ENCODE measurements around the gene C15orf62.
A peak's percentile ranks its signal among the peaks of the same experiment; 100 is the strongest.

The C15orf62 gene

DNA sequence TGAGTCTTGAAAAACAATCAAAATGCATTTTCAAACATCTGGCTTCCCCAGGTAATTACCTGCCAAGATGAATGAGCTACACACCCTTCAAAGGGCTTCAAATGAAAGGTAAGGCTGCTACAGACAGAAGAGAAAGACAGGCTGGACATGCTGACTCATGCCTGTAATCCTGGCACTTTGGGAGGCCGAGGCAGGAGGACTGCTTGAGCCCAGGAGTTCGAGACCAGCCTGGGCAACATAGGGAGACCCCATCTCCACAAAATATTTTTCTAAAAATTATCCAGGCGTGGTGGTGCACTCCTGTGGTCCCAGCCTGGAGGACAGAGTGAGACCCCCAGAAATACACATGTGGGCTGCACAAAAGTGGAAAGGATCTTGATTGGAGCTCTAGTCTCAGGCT is 22.6 kb downstream of the C15orf62 start:
- TF ChIP-seq, protein P1, sequence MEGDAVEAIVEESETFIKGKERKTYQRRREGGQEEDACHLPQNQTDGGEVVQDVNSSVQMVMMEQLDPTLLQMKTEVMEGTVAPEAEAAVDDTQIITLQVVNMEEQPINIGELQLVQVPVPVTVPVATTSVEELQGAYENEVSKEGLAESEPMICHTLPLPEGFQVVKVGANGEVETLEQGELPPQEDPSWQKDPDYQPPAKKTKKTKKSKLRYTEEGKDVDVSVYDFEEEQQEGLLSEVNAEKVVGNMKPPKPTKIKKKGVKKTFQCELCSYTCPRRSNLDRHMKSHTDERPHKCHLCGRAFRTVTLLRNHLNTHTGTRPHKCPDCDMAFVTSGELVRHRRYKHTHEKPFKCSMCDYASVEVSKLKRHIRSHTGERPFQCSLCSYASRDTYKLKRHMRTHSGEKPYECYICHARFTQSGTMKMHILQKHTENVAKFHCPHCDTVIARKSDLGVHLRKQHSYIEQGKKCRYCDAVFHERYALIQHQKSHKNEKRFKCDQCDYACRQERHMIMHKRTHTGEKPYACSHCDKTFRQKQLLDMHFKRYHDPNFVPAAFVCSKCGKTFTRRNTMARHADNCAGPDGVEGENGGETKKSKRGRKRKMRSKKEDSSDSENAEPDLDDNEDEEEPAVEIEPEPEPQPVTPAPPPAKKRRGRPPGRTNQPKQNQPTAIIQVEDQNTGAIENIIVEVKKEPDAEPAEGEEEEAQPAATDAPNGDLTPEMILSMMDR (conservative IDR thresholded peaks at IDR 0.05) = no peak
- TF ChIP-seq ZFX (IDR thresholded peaks at IDR 0.05) = no peak
- H3K27ac ChIP-seq = peak overlapping the region; percentile 50; the same call in 1 of the 2 replicates

DNA sequence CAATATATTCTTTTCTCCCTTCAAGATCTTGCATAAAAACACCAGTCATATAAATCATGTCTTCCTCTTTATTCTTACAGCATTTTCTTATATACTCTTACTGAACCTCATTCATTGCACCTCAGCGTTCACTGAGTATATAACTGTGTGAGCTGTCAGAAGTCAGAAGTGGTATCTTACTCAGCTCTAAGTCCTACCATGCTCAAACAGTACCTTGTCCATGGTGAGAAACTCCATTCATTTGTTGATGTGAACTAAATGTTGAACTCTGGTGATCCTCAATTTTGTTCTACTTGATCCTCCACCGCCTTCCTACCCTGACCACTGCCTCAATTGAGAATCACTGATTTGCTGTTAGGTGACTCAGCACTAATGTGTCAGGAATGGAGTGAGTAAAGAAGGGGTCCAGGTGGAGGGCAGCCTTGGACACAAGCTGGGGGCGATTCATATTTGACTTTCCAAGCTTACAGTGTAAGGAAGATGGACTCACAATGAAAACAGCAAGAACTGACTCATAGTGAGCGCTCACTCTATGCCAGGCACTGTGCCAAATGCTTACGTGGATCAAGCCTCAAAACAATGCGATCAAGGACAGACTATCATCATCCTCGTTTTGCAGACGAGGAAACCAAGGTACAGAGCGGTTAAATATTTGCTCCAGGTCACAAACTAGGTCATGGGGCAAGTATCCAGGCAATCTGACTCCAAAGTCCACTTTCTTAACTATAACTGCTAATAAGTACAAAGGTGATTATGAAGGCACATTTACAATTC is 23.6 kb downstream of the C15orf62 start:
- TF ChIP-seq, protein P1 (conservative IDR thresholded peaks at IDR 0.05) = no peak
- TF ChIP-seq ZFX (IDR thresholded peaks at IDR 0.05) = no peak

DNA sequence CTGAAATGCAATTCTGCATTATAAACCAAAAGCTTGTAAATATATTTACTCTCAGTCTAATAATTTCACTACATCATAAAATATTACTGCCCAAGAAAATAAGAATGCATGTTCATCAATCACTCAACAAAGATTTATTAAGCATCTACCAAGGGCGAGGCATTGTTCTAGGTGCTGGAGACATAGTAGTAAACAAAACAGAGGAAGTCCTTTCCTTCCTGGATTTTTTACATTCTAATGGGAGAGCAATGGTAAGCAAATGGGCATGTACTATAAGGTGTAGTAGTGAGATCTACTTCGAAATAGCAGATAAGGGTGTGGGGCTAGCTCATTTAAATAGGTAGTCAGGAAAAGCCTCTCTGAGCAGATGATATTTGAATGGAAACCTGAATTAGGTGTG is 26.3 kb downstream of the C15orf62 start:
- TF ChIP-seq ZFX (IDR thresholded peaks at IDR 0.05) = no peak
- TF ChIP-seq, protein P1 (conservative IDR thresholded peaks at IDR 0.05) = no peak
- H3K27ac ChIP-seq = no peak overlapping the region

More for the DNA sequence above, 23.6 kb downstream of the C15orf62 start:
- peak overlapping the region; percentile 50 for H3K27ac ChIP-seq

DNA sequence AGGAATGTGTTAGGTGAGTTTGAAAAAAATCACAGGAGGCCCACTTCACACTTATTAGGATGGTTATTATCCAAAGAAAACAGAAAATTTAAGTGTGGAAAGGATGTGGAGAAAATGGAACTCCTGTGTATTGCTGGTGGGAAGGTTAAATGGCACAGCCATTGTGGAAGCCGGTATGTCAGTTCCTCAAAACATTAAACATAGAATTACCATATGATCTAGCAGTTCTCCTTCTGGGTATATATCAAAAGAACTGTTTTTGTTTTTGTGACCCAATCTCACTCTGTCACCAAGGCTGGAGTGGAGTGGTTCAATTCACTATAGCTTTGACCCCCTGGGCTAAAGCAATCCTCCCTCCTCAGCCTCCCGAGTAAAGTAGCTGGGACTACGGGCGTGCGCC is 26.7 kb downstream of the C15orf62 start:
- no peak overlapping the region for H3K27ac ChIP-seq
- TF ChIP-seq ZFX (IDR thresholded peaks at IDR 0.05) = no peak
- TF ChIP-seq, protein P1 (conservative IDR thresholded peaks at IDR 0.05) = no peak

DNA sequence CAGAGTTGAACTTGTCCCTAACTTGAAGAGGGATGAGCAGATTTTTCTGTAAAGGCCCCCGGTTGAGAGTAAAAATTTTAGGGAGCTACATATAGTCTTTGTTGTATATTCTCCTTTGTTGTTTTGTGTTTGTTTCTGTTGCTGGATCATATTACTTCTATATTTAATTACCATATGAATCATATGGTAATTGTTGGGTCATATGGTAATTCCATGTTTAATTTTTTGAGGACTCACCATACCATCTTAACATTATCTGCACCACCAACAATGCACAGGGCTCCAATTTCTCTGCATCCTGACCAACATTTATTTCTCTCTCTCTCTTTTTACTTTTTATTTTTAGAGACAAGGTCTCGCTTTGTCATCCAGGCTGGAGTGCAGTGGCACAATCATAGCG is 29.7 kb downstream of the C15orf62 start:
- H3K27ac ChIP-seq = no peak overlapping the region
- TF ChIP-seq, protein P1 (conservative IDR thresholded peaks at IDR 0.05) = no peak
- no peak for TF ChIP-seq ZFX (IDR thresholded peaks at IDR 0.05)

DNA sequence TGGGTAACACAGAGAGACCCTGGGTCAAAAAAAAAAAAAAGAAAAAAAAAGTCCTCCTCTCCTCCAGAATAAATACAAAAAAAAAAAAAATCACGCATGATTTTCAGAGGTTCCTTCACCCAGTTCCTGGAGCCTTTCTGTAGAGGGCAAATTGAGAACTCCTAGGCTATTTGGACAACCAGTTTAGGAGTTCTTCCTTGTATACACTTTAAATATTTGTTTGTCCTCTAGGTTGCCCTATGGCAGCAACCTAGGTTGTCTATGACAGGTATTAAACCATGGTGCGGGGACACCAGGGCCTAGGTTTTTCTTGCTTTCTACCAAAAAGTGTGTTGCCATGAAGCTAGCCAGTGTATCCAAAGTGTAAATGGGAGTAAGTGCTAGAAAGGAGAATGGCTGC is 33.3 kb downstream of the C15orf62 start:
- H3K27ac ChIP-seq = peak overlapping the region; percentile 82

DNA sequence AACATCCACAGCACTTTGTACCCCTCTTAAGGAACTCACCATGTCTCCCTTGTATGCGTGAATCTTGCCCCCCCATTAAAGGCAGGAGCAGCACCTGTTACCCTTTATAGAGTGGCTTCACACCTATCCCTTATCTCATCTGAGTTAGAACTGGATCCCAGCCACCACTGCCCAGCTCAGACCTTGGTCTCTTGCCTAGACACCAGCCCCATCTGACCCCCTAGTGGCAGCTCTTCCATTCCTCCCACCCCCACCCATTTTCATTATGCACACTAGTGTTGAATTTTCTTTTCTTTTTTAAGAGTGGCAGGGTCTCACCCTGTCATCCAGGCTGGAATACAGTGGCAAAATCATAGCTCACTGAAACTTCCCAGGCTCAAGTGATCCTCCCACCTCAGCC is 33.9 kb downstream of the C15orf62 start:
- peak overlapping the region; percentile 82 for H3K27ac ChIP-seq
- no peak for TF ChIP-seq ZFX (IDR thresholded peaks at IDR 0.05)
- TF ChIP-seq, protein P1 (conservative IDR thresholded peaks at IDR 0.05) = no peak; the same call in 1 of the 2 replicates

More for the DNA sequence above, 33.3 kb downstream of the C15orf62 start:
- TF ChIP-seq ZFX (IDR thresholded peaks at IDR 0.05) = no peak
- TF ChIP-seq, protein P1 (conservative IDR thresholded peaks at IDR 0.05) = no peak
